ENCODE measurements around the gene RPL10A. TPM values are rescaled to one million over a fixed set of nuclear protein-coding genes. Genes with fewer than 3 reads are reported as not detected.

RPL10A gene
- total RNA-seq, 1 donor from 2014 or later: 1,717 TPM

DNA sequence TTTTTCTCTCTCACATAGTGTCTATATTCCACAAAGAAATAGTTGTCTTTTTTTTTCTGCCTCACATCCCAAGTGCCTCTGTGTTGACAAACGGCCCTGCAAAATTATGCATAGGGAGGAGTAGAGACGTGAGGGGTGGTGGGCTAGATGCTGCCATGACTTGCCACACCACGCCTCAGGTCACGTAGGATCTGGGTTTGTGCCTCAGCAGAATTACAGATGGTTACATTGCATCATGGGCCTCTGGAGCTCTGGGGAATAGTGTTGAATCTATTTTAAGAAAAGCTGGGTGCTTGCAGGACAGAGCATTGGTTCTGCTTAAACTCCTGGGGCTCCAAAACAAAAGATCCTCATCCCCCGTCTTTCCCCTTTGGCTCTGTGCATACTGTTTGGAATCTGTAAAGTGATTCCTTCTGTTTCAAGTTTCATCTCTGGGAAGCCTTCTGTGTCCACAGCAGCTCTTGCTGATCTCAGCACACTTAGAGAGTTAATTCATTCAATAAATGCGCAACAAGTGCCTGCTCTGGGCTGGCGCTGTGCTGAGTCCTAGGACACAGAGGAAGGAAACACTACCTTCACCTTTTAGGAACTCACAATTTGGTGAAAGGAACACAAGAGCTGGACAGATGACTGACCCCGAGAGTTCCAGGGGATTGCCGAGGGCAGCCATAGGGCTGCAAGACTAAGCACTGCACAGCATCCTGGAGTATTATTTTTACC is 13.7 kb upstream of the RPL10A start:
- TF ChIP-seq, protein P1, sequence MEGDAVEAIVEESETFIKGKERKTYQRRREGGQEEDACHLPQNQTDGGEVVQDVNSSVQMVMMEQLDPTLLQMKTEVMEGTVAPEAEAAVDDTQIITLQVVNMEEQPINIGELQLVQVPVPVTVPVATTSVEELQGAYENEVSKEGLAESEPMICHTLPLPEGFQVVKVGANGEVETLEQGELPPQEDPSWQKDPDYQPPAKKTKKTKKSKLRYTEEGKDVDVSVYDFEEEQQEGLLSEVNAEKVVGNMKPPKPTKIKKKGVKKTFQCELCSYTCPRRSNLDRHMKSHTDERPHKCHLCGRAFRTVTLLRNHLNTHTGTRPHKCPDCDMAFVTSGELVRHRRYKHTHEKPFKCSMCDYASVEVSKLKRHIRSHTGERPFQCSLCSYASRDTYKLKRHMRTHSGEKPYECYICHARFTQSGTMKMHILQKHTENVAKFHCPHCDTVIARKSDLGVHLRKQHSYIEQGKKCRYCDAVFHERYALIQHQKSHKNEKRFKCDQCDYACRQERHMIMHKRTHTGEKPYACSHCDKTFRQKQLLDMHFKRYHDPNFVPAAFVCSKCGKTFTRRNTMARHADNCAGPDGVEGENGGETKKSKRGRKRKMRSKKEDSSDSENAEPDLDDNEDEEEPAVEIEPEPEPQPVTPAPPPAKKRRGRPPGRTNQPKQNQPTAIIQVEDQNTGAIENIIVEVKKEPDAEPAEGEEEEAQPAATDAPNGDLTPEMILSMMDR (conservative IDR thresholded peaks at IDR 0.05): no peak
- no peaks in the 10 kb centered on the region for H3K27me3 Mint-ChIP-seq (ENCODE audit: low read depth)
- H3K4me1 Mint-ChIP-seq: peaks cover 38% of the 10 kb centered on the region
- H3K27ac Mint-ChIP-seq (ENCODE audit: unreplicated experiment): peak overlapping the region; percentile 45
- DNase-seq (ENCODE audit: low read depth, low spot score): no peak
- H3K4me3 Mint-ChIP-seq: peak overlapping the region; percentile 86
- no peaks in the 10 kb centered on the region for H3K9me3 Mint-ChIP-seq
- peaks cover 9% of the 10 kb centered on the region for H3K36me3 Mint-ChIP-seq (ENCODE audit: low read depth)

DNA sequence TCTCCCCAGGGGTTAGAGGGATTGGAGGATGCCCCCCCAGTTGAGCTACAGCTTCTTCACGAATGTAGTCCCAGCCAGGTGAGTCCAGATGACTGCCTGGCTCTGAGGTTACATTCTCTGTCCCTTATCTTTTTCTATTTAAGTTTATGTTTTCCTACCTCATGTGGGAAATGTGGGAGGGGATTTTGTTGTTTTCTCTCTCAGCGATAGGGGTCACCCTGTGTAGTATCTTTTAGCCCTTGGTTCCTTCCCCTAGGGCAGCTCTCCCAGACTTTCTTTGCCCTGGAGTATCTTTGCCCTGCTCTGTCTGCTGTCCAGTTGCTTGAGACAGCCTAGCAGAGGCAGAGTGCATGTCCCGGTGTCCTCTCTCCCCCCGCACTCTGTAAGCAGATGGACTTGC is 10.3 kb upstream of the RPL10A start:
- Mint-ChIP-seq H3K27me3 (ENCODE audit: low read depth) (no peaks in the 10 kb centered on the region), H3K4me3 (peak overlapping the region; percentile 9), H3K4me1 (peaks cover 26% of the 10 kb centered on the region), H3K27ac (ENCODE audit: unreplicated experiment) (no peak overlapping the region), H3K36me3 (ENCODE audit: low read depth) (peaks cover 14% of the 10 kb centered on the region), H3K9me3 (no peaks in the 10 kb centered on the region)
- no peak for DNase-seq (ENCODE audit: low read depth, low spot score)
- TF ChIP-seq, protein P1 (conservative IDR thresholded peaks at IDR 0.05): no peak

DNA sequence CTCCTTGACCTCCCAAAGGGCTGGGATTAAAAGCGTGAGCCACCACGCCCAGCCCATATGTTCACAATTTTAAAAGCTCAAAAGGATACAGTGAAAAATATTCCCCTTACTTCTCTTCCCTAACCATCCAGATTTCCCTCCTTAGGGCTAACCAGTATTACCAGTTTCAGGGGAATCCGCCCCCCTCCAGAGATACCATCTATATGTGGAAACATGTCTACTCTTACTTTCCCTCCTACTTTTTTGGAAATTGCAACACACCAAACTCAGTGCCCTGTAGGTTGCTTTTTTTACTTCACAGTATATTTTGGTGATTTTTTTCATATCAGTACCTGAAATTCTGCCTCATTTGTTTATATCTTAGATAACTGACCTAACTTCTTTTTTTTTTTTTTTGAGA is 6.9 kb upstream of the RPL10A start:
- no peak overlapping the region for H3K27ac Mint-ChIP-seq (ENCODE audit: unreplicated experiment)
- H3K4me1 Mint-ChIP-seq: no peaks in the 10 kb centered on the region
- peaks cover 14% of the 10 kb centered on the region for H3K36me3 Mint-ChIP-seq (ENCODE audit: low read depth)
- no peaks in the 10 kb centered on the region for H3K9me3 Mint-ChIP-seq
- H3K4me3 Mint-ChIP-seq: peak overlapping the region; percentile 11
- no peak for DNase-seq (ENCODE audit: low read depth, low spot score)
- TF ChIP-seq, protein P1 (conservative IDR thresholded peaks at IDR 0.05): no peak
- H3K27me3 Mint-ChIP-seq (ENCODE audit: low read depth): no peaks in the 10 kb centered on the region

DNA sequence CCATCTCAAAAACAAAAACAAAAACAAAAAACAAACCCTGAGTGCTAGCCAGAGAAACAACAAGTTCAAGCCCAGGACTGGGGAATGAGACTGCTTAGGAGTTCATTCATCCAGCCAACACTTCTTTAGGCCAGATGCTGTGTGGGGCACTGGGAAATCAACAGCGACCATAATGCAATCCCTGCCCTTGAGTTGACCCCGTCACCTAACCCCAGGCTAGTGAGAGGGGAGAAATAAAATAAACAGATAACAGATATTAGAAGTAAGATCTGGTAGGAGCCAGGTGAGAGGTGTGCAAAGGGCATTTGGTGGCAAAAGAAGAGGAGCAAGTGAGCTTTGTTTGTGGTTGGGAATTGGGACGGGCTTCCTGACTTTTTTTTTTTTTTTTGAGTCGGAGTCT is 4.9 kb upstream of the RPL10A start:
- no peaks in the 10 kb centered on the region for H3K9me3 Mint-ChIP-seq
- H3K27me3 Mint-ChIP-seq (ENCODE audit: low read depth): peaks cover 6% of the 10 kb centered on the region
- TF ChIP-seq, protein P1 (conservative IDR thresholded peaks at IDR 0.05): no peak
- H3K4me1 Mint-ChIP-seq: peaks cover 9% of the 10 kb centered on the region
- peaks cover 18% of the 10 kb centered on the region for H3K36me3 Mint-ChIP-seq (ENCODE audit: low read depth)
- no peak overlapping the region for H3K27ac Mint-ChIP-seq (ENCODE audit: unreplicated experiment)
- no peak for DNase-seq (ENCODE audit: low read depth, low spot score)
- H3K4me3 Mint-ChIP-seq: peak overlapping the region; percentile 39

DNA sequence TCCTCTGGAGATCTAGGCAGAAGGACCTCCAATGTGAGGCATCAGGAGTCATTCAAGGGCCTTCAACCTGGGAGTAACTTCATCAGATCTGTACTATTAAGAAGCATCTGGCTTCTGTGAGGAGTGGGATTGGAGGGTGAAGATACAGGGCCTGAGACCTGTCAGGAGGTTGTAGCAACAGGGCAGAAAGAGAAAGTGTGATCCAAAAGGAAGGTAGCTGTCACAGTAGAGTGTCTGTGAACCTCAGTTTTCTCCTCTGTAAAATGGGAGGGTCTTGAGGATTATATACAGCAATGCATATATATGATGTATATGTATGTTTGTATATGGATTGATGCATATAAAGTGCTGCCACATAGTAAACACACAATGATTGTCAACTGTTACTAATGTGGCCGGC is 2.6 kb upstream of the RPL10A start:
- TF ChIP-seq, protein P1 (conservative IDR thresholded peaks at IDR 0.05): no peak
- DNase-seq (ENCODE audit: low read depth, low spot score): no peak
- peaks cover 24% of the 10 kb centered on the region for H3K4me1 Mint-ChIP-seq
- no peak overlapping the region for H3K27ac Mint-ChIP-seq (ENCODE audit: unreplicated experiment)
- H3K27me3 Mint-ChIP-seq (ENCODE audit: low read depth): peaks cover 11% of the 10 kb centered on the region
- peak overlapping the region; percentile 76 for H3K4me3 Mint-ChIP-seq
- peaks cover 31% of the 10 kb centered on the region for H3K36me3 Mint-ChIP-seq (ENCODE audit: low read depth)
- no peaks in the 10 kb centered on the region for H3K9me3 Mint-ChIP-seq

All from neural crest cell (in vitro differentiated cells).